GM12874 (cell line): ENCODE results near the gene RRP1.

Experiments
- CTCF ChIP-seq: IDR thresholded peaks from 2 replicates; pipeline ENCODE4 v1.5.1; 2011; ENCODE audit warnings: low read depth, mild to moderate bottlenecking, control low read depth, low read length, moderate library complexity; ENCODE audit not compliant: insufficient read depth

The RRP1 gene

GRCh38 chr21:43745772-43746517 is 43.4 kb upstream of the RRP1 start:
- TF ChIP-seq CTCF = no peak

GRCh38 chr21:43748622-43749021 is 40.8 kb upstream of the RRP1 start:
- TF ChIP-seq CTCF = no peak

GRCh38 chr21:43749651-43750262 is 39.6 kb upstream of the RRP1 start:
- no peak for TF ChIP-seq CTCF

GRCh38 chr21:43750339-43751033 is 38.9 kb upstream of the RRP1 start:
- no peak for TF ChIP-seq CTCF

GRCh38 chr21:43751955-43752591 is 37.3 kb upstream of the RRP1 start:
- TF ChIP-seq CTCF = no peak

GRCh38 chr21:43752758-43753438 is 36.5 kb upstream of the RRP1 start:
- no peak for TF ChIP-seq CTCF

- TF ChIP-seq CTCF = no peak
Observed at GRCh38 chr21:43753439-43753799, 36.0 kb upstream of the RRP1 start.
